Activated naive CD4-positive, alpha-beta T cell treated with anti-CD3 and anti-CD28 coated beads, Interleukin-2, amount 10 ng/mL, durations not matched to agents 7 days and 5 days (primary cell): Measurements from ENCODE around the gene NPHP4.

Source experiments
- CTCF ChIA-PET: fragments of 350-600 bp; sonication (Branson Sonifier 250); formaldehyde crosslinking; loops from one replicate; lab custom pipeline; 2021; ENCODE audit warnings: antibody characterized with exemption; lab: Charles Lee
- DNase-seq: peaks from one replicate; pipeline ENCODE4 v3.0.0-alpha.2; 2020
- H3K27ac Mint-ChIP-seq: one replicate; pipeline ENCODE4 v1.8.0; 2021; ENCODE audit warnings: mild to moderate bottlenecking, moderate library complexity, mixed read lengths
- H3K27me3 Mint-ChIP-seq: one replicate; pipeline ENCODE4 v1.8.0; 2021; ENCODE audit warnings: mild to moderate bottlenecking, mixed read lengths
- H3K36me3 Mint-ChIP-seq: one replicate; pipeline ENCODE4 v1.8.0; 2021; ENCODE audit warnings: mixed read lengths
- H3K4me1 Mint-ChIP-seq: one replicate; pipeline ENCODE4 v1.8.0; 2021; ENCODE audit warnings: mixed read lengths
- H3K4me3 Mint-ChIP-seq: one replicate; pipeline ENCODE4 v1.8.0; 2021; ENCODE audit warnings: mild to moderate bottlenecking, moderate library complexity, mixed read lengths
- H3K9me3 Mint-ChIP-seq: one replicate; pipeline ENCODE4 v1.8.0; 2021; ENCODE audit warnings: mixed read lengths

The NPHP4 gene

GRCh38 chr1:5971471-5972197, 20.6 kb downstream of the NPHP4 start:
- Mint-ChIP-seq H3K36me3 (peaks cover 5% of the 10 kb centered on the region), H3K9me3 (no peaks in the 10 kb centered on the region), H3K27ac (no peak overlapping the region), H3K27me3 (no peaks in the 10 kb centered on the region), H3K4me1 (no peaks in the 10 kb centered on the region), H3K4me3 (no peak overlapping the region)
- CTCF ChIA-PET, result no interaction called here
- no peak for DNase-seq

GRCh38 chr1:5970610-5971273, 21.5 kb downstream of the NPHP4 start:
- no peak overlapping the region for H3K27ac Mint-ChIP-seq

DNA sequence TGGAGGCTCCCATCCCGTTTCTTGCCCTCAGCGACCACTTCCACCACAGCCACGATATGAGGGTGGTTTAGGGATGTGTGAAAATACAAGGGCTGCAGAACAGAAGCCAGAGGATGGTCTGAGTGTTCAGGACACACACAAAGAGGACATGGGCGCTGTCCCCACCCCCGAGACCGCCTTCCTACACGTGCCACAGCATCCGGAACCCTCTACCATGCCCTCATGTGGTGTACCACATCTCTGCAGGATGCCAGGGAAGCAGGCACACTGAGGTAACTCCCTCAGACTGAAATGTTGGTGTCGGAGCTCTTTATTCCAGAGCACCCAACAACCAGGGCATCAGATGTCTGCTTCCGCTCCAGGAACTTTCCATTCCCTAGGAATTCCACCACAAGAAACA, 23.1 kb downstream of the NPHP4 start:
- H3K36me3 Mint-ChIP-seq, result peaks cover 1% of the 10 kb centered on the region
- no peak overlapping the region for H3K27ac Mint-ChIP-seq
- no peaks in the 10 kb centered on the region for H3K4me1 Mint-ChIP-seq
- no peaks in the 10 kb centered on the region for H3K27me3 Mint-ChIP-seq
- no peak for DNase-seq
- H3K9me3 Mint-ChIP-seq, result no peaks in the 10 kb centered on the region
- CTCF ChIA-PET, result no interaction called here
- no peak overlapping the region for H3K4me3 Mint-ChIP-seq

More at GRCh38 chr1:5970610-5971273, 21.5 kb downstream of the NPHP4 start:
- Mint-ChIP-seq H3K4me3 (no peak overlapping the region), H3K4me1 (no peaks in the 10 kb centered on the region), H3K9me3 (no peaks in the 10 kb centered on the region), H3K36me3 (peaks cover 3% of the 10 kb centered on the region), H3K27me3 (no peaks in the 10 kb centered on the region)
- CTCF ChIA-PET, result no interaction called here
- no peak for DNase-seq

- H3K9me3 Mint-ChIP-seq, result no peaks in the 10 kb centered on the region
- no peaks in the 10 kb centered on the region for H3K4me1 Mint-ChIP-seq
- H3K27me3 Mint-ChIP-seq, result no peaks in the 10 kb centered on the region
- H3K4me3 Mint-ChIP-seq, result no peak overlapping the region
- no peak overlapping the region for H3K27ac Mint-ChIP-seq
- no peak for DNase-seq
- CTCF ChIA-PET, result no interaction called here
- peaks cover 1% of the 10 kb centered on the region for H3K36me3 Mint-ChIP-seq
Observed at GRCh38 chr1:5968161-5968736, 24.0 kb downstream of the NPHP4 start.

- Mint-ChIP-seq H3K27me3 (no peaks in the 10 kb centered on the region), H3K27ac (no peak overlapping the region), H3K4me3 (no peak overlapping the region), H3K4me1 (no peaks in the 10 kb centered on the region), H3K36me3 (peaks cover 1% of the 10 kb centered on the region), H3K9me3 (no peaks in the 10 kb centered on the region)
- CTCF ChIA-PET, result no interaction called here
- no peak for DNase-seq
Observed at GRCh38 chr1:5967351-5968160, 24.7 kb downstream of the NPHP4 start.

DNA sequence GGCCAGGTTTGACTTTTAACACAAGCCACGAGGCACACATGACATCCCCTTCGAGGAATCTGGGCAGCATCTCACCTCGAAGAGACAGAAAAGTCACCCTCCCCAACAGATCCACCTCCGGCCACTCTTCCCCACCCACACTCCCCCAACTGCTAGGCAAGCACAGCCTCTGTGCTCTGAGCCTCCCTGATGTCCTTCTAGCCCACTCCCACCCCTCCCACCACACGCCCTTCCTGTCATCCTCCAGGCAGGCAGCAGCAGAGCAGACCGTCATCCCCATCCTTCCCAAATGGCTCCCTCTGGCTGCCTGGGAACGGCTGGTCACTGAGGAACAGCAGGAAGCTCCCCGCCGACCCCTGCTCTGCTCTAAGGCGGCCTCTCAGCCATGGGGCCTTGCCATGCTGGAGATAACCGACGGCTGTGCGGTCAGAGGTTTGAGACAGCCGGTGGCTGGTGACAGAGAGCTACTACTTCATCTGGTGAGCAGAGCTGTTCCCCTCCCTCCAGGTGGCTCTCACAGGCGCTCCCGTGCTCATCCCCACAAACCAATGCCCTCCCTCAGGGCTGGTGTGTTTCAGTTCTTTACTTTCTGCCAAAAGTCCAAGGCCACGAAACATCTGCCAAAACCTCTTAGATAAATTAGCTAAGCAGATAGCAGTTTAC, 25.6 kb downstream of the NPHP4 start:
- no peak overlapping the region for H3K4me3 Mint-ChIP-seq
- CTCF ChIA-PET, result no interaction called here

DNA sequence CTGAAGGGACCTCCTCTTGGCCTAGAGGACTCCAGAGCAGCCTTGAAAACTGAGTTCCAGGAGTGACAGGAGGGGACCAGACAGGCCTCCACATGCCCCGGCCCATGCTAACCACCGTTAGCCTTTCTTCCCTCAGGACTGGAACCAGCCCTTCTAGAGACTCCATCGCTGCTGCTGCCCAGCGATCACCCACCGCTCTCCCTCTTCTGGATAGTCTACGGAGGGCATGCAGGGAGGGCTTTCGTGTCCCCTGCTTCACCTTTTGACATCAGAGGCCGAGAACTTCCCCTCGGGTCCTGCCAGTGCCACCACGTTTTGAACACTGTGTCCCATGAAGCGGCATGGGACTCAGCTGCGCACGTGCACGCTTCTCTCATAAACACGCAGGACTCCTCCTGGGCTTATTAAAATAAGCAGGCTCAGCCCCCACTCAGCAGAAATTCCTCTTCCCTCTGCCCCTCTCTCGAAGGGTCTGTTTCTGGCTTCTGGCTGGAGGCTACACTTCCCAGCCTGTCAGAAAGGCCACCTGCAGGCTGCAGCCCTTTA, 26.6 kb downstream of the NPHP4 start:
- Mint-ChIP-seq H3K4me1 (no peaks in the 10 kb centered on the region), H3K27ac (no peak overlapping the region), H3K9me3 (no peaks in the 10 kb centered on the region), H3K36me3 (peaks cover 9% of the 10 kb centered on the region), H3K4me3 (no peak overlapping the region), H3K27me3 (no peaks in the 10 kb centered on the region)
- CTCF ChIA-PET, result no interaction called here
- no peak for DNase-seq

More for the DNA sequence above, 25.6 kb downstream of the NPHP4 start:
- peaks cover 3% of the 10 kb centered on the region for H3K36me3 Mint-ChIP-seq
- no peaks in the 10 kb centered on the region for H3K4me1 Mint-ChIP-seq
- H3K27ac Mint-ChIP-seq, result no peak overlapping the region
- no peak for DNase-seq
- no peaks in the 10 kb centered on the region for H3K9me3 Mint-ChIP-seq
- H3K27me3 Mint-ChIP-seq, result no peaks in the 10 kb centered on the region

DNA sequence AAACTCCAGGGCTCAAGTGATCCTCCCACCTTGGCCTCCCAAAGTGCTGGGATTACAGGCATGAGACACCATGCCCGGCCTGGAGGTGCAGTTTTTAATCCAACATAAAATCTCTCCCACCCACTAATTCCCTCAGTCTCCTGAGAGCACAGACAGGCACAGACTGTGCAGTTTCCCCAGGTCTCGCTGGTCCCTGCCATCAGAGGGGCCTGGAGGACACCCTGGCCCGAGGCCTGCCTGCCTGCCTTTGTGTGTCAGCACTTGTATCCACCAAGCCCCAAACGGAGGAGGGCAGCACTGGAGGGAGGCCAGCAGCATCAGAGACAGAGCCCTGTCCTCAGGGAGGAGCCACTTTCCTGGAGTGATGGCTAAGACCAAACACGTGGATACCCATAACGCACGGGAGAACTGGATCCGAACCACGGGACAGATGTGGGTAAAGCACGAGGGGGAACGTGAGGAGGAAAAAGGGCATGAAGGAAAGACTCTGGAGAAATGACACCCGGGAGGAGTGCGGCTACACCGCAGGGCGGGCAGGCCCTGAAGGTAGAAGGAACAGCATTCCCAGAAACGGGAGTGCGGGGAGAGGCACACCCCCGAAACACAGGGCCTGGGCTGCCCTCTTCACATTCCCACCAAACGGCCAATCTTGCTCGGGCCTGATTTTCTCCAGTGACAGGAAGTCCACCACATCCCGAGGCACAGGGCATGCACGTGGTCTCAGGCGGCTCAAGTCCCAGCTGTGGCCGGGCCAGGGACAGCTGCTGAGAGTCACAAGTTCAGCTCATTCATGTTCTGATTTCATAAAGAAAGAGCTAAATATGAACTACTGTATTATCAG, 29.7 kb downstream of the NPHP4 start:
- Mint-ChIP-seq H3K9me3 (no peaks in the 10 kb centered on the region), H3K36me3 (peaks cover 16% of the 10 kb centered on the region), H3K4me3 (no peak overlapping the region), H3K4me1 (no peaks in the 10 kb centered on the region), H3K27me3 (no peaks in the 10 kb centered on the region), H3K27ac (no peak overlapping the region)
- CTCF ChIA-PET, result no interaction called here
- DNase-seq, result no peak

DNA sequence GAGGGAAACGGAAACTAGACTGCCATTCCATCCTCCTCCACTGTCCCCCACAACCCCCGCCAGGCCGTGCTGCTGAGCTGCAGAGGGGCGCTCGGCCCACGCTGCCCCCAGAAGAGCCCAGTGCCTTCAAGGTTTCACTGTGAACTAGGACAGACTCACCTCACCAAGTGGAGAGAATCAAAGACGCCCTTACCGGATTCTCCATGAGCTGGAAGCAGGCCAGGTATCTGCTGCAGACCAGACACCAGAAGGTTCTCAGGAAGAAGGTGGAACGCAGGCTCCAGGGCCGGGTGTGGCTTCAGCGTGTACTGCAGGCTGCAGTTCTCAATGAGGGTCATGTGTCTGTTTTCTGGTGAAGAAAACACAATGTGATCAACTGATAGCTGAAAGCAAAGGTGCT, 30.6 kb downstream of the NPHP4 start:
- H3K27me3 Mint-ChIP-seq, result no peaks in the 10 kb centered on the region
- H3K27ac Mint-ChIP-seq, result no peak overlapping the region

GRCh38 chr1:5960336-5960735, 31.9 kb downstream of the NPHP4 start:
- DNase-seq, result no peak
- H3K27me3 Mint-ChIP-seq, result no peaks in the 10 kb centered on the region
- H3K27ac Mint-ChIP-seq, result no peak overlapping the region
- H3K4me3 Mint-ChIP-seq, result no peak overlapping the region
- CTCF ChIA-PET, result no interaction called here
- peaks cover 26% of the 10 kb centered on the region for H3K36me3 Mint-ChIP-seq
- H3K4me1 Mint-ChIP-seq, result peaks cover 9% of the 10 kb centered on the region
- no peaks in the 10 kb centered on the region for H3K9me3 Mint-ChIP-seq

More for the DNA sequence above, 30.6 kb downstream of the NPHP4 start:
- CTCF ChIA-PET, result no interaction called here
- Mint-ChIP-seq H3K4me3 (no peak overlapping the region), H3K36me3 (peaks cover 21% of the 10 kb centered on the region), H3K4me1 (peaks cover 4% of the 10 kb centered on the region), H3K9me3 (no peaks in the 10 kb centered on the region)
- DNase-seq, result no peak

GRCh38 chr1:5959667-5960230, 32.5 kb downstream of the NPHP4 start:
- CTCF ChIA-PET, result no interaction called here
- H3K9me3 Mint-ChIP-seq, result no peaks in the 10 kb centered on the region
- no peak overlapping the region for H3K4me3 Mint-ChIP-seq
- H3K36me3 Mint-ChIP-seq, result peaks cover 31% of the 10 kb centered on the region
- H3K4me1 Mint-ChIP-seq, result peaks cover 15% of the 10 kb centered on the region
- no peaks in the 10 kb centered on the region for H3K27me3 Mint-ChIP-seq
- no peak for DNase-seq
- H3K27ac Mint-ChIP-seq, result no peak overlapping the region

- Mint-ChIP-seq H3K4me3 (no peak overlapping the region), H3K9me3 (no peaks in the 10 kb centered on the region), H3K27ac (no peak overlapping the region), H3K27me3 (no peaks in the 10 kb centered on the region), H3K36me3 (peaks cover 36% of the 10 kb centered on the region), H3K4me1 (peaks cover 20% of the 10 kb centered on the region)
- peak; percentile 16 for DNase-seq
- CTCF ChIA-PET, result no interaction called here
Observed at GRCh38 chr1:5959087-5959486, 33.1 kb downstream of the NPHP4 start.
